ENCODE measurements around the gene USH1C.

Gene USH1C

GRCh38 chr11:17544181-17544622 is at the start of gene USH1C:
TSS of gene USH1C (minus strand) at chr11:17544416. CDS start at chr11:17544307, 109 bp downstream.
- no peak within 1 kb of the TSS for H3K4me3 ChIP-seq (replicated peaks; ENCODE audit: low read depth, low read length)
- TF ChIP-seq CTCF (IDR thresholded peaks at IDR 0.05; ENCODE audit: low read depth, low read length, missing control alignments) = no peak
- no peak for DNase-seq (ENCODE audit: extremely low read depth, low read depth)

- no peak overlapping the region for H3K4me3 ChIP-seq (replicated peaks; ENCODE audit: low read depth, low read length)
- DNase-seq (ENCODE audit: extremely low read depth, low read depth) = no peak
- TF ChIP-seq CTCF (IDR thresholded peaks at IDR 0.05; ENCODE audit: low read depth, low read length, missing control alignments) = no peak
Observed at GRCh38 chr11:17593466-17594245, 49.4 kb upstream of the USH1C start.

GRCh38 chr11:17591293-17591692 is 47.1 kb upstream of the USH1C start:
- TF ChIP-seq CTCF (IDR thresholded peaks at IDR 0.05; ENCODE audit: low read depth, low read length, missing control alignments) = no peak
- DNase-seq (ENCODE audit: extremely low read depth, low read depth) = no peak
- H3K4me3 ChIP-seq (replicated peaks; ENCODE audit: low read depth, low read length) = no peak overlapping the region

- DNase-seq (ENCODE audit: extremely low read depth, low read depth) = no peak
- no peak for TF ChIP-seq CTCF (IDR thresholded peaks at IDR 0.05; ENCODE audit: low read depth, low read length, missing control alignments)
Observed at GRCh38 chr11:17590463-17590862, 46.2 kb upstream of the USH1C start.

GRCh38 chr11:17588721-17589120 is 44.5 kb upstream of the USH1C start:
- H3K4me3 ChIP-seq (replicated peaks; ENCODE audit: low read depth, low read length) = no peak overlapping the region
- DNase-seq (ENCODE audit: extremely low read depth, low read depth) = no peak
- no peak for TF ChIP-seq CTCF (IDR thresholded peaks at IDR 0.05; ENCODE audit: low read depth, low read length, missing control alignments)

More at GRCh38 chr11:17590463-17590862, 46.2 kb upstream of the USH1C start:
- no peak overlapping the region for H3K4me3 ChIP-seq (replicated peaks; ENCODE audit: low read depth, low read length)

GRCh38 chr11:17588166-17588565 is 44.0 kb upstream of the USH1C start:
- no peak overlapping the region for H3K4me3 ChIP-seq (replicated peaks; ENCODE audit: low read depth, low read length)
- no peak for DNase-seq (ENCODE audit: extremely low read depth, low read depth)
- no peak for TF ChIP-seq CTCF (IDR thresholded peaks at IDR 0.05; ENCODE audit: low read depth, low read length, missing control alignments)
